Measurements from ENCODE around the gene RAX2. TPM values are rescaled to one million over a fixed set of nuclear protein-coding genes. Genes with fewer than 3 reads are reported as not detected.
"Not testable (repeated sequence)": the region's sequence is repeated elsewhere in the genome, so short reads cannot be mapped to it uniquely, and the experiment has no call there.

The RAX2 gene
- total RNA-seq, 1 donor from 2014 or later, result not detected

DNA sequence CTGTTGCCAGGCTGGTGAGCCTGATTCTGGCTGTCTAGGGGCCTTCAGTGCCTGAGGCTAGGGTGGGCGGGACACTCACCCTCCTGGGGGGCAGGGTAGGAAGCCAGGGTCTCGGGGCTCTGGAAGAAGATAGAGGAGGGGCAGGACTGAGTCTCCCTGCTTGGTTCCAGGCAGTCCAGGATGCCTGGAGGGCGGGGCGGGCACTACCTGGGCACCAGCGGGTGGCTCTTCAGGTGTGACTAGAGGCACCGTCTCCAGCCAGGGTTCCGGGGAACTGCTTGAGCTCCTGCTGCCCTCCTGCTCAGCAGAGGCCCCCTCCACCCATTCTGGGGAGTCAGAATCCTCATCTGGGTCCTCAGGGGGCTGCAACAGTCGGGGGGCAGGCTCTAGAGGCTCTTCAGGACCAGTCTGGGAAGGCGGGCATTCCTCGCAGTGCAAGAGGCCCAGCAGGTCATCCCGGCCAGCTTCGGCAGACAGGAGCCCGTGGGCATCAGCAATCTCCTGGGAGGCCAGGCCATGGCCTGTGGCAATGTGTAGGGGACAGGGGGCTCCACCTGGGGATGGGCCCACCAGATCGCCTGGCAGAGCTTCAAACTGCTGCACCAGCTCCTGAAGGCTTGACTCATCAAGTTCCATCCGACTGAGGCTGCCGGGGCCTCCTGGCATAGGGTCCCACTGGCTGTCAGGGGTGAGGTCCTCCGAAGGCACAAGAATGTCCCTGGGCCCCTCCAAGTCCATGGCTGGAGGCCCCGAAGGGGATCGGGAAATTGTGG is 12.4 kb downstream of the RAX2 start:
- ATAC-seq (no peak), DNase-seq (no peak)
- H3K27ac ChIP-seq, result no peak overlapping the region
- H3K9me3 ChIP-seq, result no peaks in the 10 kb centered on the region
- H3K36me3 ChIP-seq, result peaks cover 33% of the 10 kb centered on the region
- no peaks in the 10 kb centered on the region for H3K27me3 ChIP-seq (ENCODE audit: low read depth)
- TF ChIP-seq, protein P1, sequence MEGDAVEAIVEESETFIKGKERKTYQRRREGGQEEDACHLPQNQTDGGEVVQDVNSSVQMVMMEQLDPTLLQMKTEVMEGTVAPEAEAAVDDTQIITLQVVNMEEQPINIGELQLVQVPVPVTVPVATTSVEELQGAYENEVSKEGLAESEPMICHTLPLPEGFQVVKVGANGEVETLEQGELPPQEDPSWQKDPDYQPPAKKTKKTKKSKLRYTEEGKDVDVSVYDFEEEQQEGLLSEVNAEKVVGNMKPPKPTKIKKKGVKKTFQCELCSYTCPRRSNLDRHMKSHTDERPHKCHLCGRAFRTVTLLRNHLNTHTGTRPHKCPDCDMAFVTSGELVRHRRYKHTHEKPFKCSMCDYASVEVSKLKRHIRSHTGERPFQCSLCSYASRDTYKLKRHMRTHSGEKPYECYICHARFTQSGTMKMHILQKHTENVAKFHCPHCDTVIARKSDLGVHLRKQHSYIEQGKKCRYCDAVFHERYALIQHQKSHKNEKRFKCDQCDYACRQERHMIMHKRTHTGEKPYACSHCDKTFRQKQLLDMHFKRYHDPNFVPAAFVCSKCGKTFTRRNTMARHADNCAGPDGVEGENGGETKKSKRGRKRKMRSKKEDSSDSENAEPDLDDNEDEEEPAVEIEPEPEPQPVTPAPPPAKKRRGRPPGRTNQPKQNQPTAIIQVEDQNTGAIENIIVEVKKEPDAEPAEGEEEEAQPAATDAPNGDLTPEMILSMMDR (IDR thresholded peaks at IDR 0.05), result no peak
- H3K4me1 ChIP-seq, result peaks cover 39% of the 10 kb centered on the region
- intact Hi-C loops (cut with DNase I), result no loop called here
- H3K4me3 ChIP-seq, result no peak overlapping the region

DNA sequence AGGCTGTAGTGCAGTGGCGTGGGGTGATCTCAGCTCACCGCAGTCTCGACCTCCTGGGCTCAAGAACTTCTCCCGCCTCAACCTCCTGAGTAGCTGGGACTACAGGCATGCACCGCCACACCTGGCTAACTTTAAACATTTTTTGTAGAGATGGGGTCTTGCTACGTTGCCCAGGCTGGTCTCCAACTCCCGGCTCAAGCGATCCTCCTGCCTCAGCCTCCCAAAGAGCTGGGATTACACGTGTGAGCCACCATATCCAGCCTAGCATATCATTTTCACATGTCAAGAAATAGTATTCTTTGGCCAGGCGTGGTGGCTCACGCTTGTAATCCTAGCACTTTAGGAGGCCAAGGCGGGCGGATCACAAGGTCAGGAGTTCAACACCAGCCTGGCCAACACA is 13.7 kb downstream of the RAX2 start:
- H3K4me3 ChIP-seq; H3K9me3 ChIP-seq; intact Hi-C loops (cut with DNase I); H3K27ac ChIP-seq; DNase-seq; ATAC-seq; H3K27me3 ChIP-seq (ENCODE audit: low read depth): not testable (repeated sequence)
- peaks cover 31% of the 10 kb centered on the region for H3K4me1 ChIP-seq
- H3K36me3 ChIP-seq, result peaks cover 39% of the 10 kb centered on the region

- ATAC-seq; intact Hi-C loops (cut with DNase I): not testable (repeated sequence)
These were observed 14.3 kb downstream of the RAX2 start for GRCh38 chr19:3757705-3758104.

GRCh38 chr19:3753631-3754410 is 18.2 kb downstream of the RAX2 start:
- H3K27me3 ChIP-seq (ENCODE audit: low read depth), result no peaks in the 10 kb centered on the region
- H3K27ac ChIP-seq, result no peak overlapping the region
- no peak overlapping the region for H3K4me3 ChIP-seq
- H3K9me3 ChIP-seq, result no peaks in the 10 kb centered on the region
- peaks cover 75% of the 10 kb centered on the region for H3K36me3 ChIP-seq
- TF ChIP-seq, protein P1 (IDR thresholded peaks at IDR 0.05), result no peak
- intact Hi-C loops (cut with DNase I), result no loop called here
- DNase-seq, result no peak
- peak in 1 of 2 donors; percentile 24 for ATAC-seq
- no peaks in the 10 kb centered on the region for H3K4me1 ChIP-seq

More at GRCh38 chr19:3757705-3758104, 14.3 kb downstream of the RAX2 start:
- not testable (repeated sequence) for H3K27ac ChIP-seq; DNase-seq; H3K9me3 ChIP-seq; H3K4me3 ChIP-seq; H3K27me3 ChIP-seq (ENCODE audit: low read depth)
- Histone ChIP-seq H3K4me1 (peaks cover 29% of the 10 kb centered on the region), H3K36me3 (peaks cover 45% of the 10 kb centered on the region)

DNA sequence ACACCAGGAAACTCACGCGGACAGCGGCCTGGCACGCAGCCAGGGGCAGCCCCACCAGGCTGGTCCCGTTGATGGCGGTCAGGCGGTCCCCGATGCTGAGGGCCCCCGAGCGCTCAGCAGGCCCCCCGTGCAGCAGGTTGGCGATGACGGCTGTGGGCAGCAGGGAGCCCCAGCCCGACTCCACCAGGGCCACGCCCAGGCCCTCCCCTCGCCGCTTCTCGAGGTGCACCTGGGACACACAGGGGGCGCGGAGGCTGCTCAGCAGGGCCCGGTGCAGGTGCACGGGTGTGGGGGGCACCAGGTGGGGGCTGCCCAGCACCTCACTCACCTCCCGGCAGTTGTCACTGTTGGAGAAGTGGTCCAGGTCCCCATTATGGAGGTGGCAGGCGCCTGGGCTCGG is 19.5 kb downstream of the RAX2 start:
- Histone ChIP-seq H3K4me3 (no peak overlapping the region), H3K9me3 (no peaks in the 10 kb centered on the region), H3K27ac (no peak overlapping the region), H3K27me3 (ENCODE audit: low read depth) (no peaks in the 10 kb centered on the region), H3K36me3 (peaks cover 65% of the 10 kb centered on the region), H3K4me1 (no peaks in the 10 kb centered on the region)
- ATAC-seq, result no peak
- intact Hi-C loops (cut with DNase I), result no loop called here
- DNase-seq, result no peak
- TF ChIP-seq, protein P1 (IDR thresholded peaks at IDR 0.05), result no peak

DNA sequence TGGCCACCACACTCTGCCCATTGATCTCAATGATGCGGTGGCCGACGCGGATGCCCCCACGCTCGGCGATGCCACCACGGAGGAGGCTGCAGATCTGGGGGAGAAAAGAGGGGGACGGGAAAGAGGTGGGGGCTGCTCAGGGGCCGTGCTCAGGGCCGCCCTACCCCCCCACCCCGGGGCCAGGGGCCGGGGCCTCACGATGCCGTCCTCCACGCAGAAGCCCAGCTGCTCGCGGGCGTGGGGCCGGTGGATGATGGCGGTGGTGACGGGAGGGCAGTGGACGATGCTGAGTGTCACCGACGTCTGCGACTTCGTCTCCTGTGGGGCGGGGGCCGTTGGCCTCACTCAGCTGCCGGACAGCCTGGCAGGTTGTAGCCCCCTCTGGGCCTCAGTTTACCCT is 20.8 kb downstream of the RAX2 start:
- no peak for ATAC-seq
- intact Hi-C loops (cut with DNase I), result no loop called here
- DNase-seq, result no peak
- Histone ChIP-seq H3K4me1 (no peaks in the 10 kb centered on the region), H3K27me3 (ENCODE audit: low read depth) (no peaks in the 10 kb centered on the region), H3K36me3 (peaks cover 55% of the 10 kb centered on the region), H3K4me3 (no peak overlapping the region), H3K9me3 (no peaks in the 10 kb centered on the region), H3K27ac (no peak overlapping the region)
- TF ChIP-seq, protein P1 (IDR thresholded peaks at IDR 0.05), result no peak

All from lower lobe of right lung (tissue), 2 donors.